H1 (cell line): ENCODE data around the gene NOMO2. TPM values are rescaled to one million over a fixed set of nuclear protein-coding genes. Genes with fewer than 3 reads are reported as not detected.
"Not testable (repeated sequence)": the region's sequence is repeated elsewhere in the genome, so short reads cannot be mapped to it uniquely, and the experiment has no call there.

ENCODE experiments used
- CTCF ChIA-PET: fragments of 300-600 bp; sonication (Branson Sonifier 250); formaldehyde crosslinking; loops from one replicate; lab custom pipeline; 2021; ENCODE audit not compliant: partially characterized antibody; lab: Charles Lee
- POLR2A ChIA-PET: fragments of 300-600 bp; sonication (Branson Sonifier 250); formaldehyde crosslinking; loops from one replicate; lab custom pipeline; 2021; ENCODE audit warnings: inconsistent platforms; ENCODE audit not compliant: partially characterized antibody; lab: Charles Lee
- DNase-seq, 2 experiments: peaks; one replicate each; pipeline versions ENCODE4 v3.0.0 to v3.0.0-alpha.2; 2010 to 2022; ENCODE audit warnings: low spot score in 2 of 2, low read depth in 1 of 2, mixed read lengths in 1 of 2
- FAIRE-seq: peaks from 2 replicates; lab custom pipeline; 2011; peaks lifted over from hg19 to GRCh38; lab: Jason Lieb, UNC
- H2AFZ ChIP-seq: 2 replicates; pipeline ENCODE4 v1.8.1; 2012; ENCODE audit warnings: low read length, inconsistent platforms
- H2AK5ac ChIP-seq: 2 replicates; pipeline ENCODE4 v1.6.1; 2013; ENCODE audit warnings: low read depth, low read length
- H2BK120ac ChIP-seq: replicated peaks from 2 replicates; pipeline ENCODE3; 2013; ENCODE audit warnings: low read depth, low read length, inconsistent platforms
- H2BK12ac ChIP-seq: 2 replicates; pipeline ENCODE4 v1.6.1; 2013; ENCODE audit warnings: low read depth, low read length
- H2BK15ac ChIP-seq: 2 replicates; pipeline ENCODE4 v1.6.1; 2013; ENCODE audit warnings: low read length
- H2BK20ac ChIP-seq: 2 replicates; pipeline ENCODE4 v1.6.1; 2013; ENCODE audit warnings: low read length
- H2BK5ac ChIP-seq: 2 replicates; pipeline ENCODE4 v1.6.1; 2013; ENCODE audit warnings: low read depth, low read length
- H3K14ac ChIP-seq: 2 replicates; pipeline ENCODE4 v1.6.1; 2013; ENCODE audit warnings: inconsistent platforms; ENCODE audit not compliant: insufficient read length
- H3K18ac ChIP-seq: 2 replicates; pipeline ENCODE4 v1.6.1; 2013; ENCODE audit warnings: low read length; ENCODE audit errors: extremely low read depth
- H3K23ac ChIP-seq: 2 replicates; pipeline ENCODE4 v1.6.1; 2013; ENCODE audit warnings: inconsistent platforms; ENCODE audit not compliant: insufficient read length
- H3K23me2 ChIP-seq: 2 replicates; pipeline ENCODE4 v1.6.1; 2013; ENCODE audit warnings: low read depth, low read length
- H3K27ac ChIP-seq: 2 replicates; pipeline ENCODE4 v1.6.1; 2011; ENCODE audit warnings: low read depth, low read length, inconsistent platforms
- H3K27me3 ChIP-seq, 4 experiments: replicated peaks in 1 of 4; 1 replicate in 1 of 4; 2 replicates in 3 of 4; pipeline versions ENCODE4 v1.6.1 to v1.8.1; 2011 to 2013; ENCODE audit warnings: low read length in 3 of 4, mild to moderate bottlenecking in 3 of 4, inconsistent platforms in 2 of 4, mixed read lengths in 2 of 4, moderate library complexity in 1 of 4; ENCODE audit not compliant: control insufficient read depth in 3 of 4, insufficient read depth in 3 of 4; ENCODE audit errors: extremely low read depth in 1 of 4
- H3K36me3 ChIP-seq, 4 experiments: 2 replicates each; pipeline versions ENCODE4 v1.6.1 to v1.8.1; 2011 to 2013; ENCODE audit warnings: mild to moderate bottlenecking in 4 of 4, low read length in 3 of 4, moderate library complexity in 2 of 4, control low read depth in 1 of 4, inconsistent platforms in 1 of 4; ENCODE audit not compliant: insufficient read depth in 4 of 4, control insufficient read depth in 2 of 4
- H3K4ac ChIP-seq: replicated peaks from 2 replicates; pipeline ENCODE3; 2013; ENCODE audit warnings: low read length, low read depth, mixed read lengths, inconsistent platforms; ENCODE audit not compliant: insufficient read length
- H3K4me1 ChIP-seq, 4 experiments: replicated peaks in 1 of 4; 1 replicate in 1 of 4; 2 replicates in 3 of 4; pipeline versions ENCODE4 v1.6.1 to v1.8.1; 2011 to 2013; ENCODE audit warnings: low read length in 3 of 4, inconsistent platforms in 2 of 4, mixed read lengths in 1 of 4; ENCODE audit not compliant: insufficient read depth in 4 of 4, control insufficient read depth in 3 of 4
- H3K4me2 ChIP-seq, 2 experiments: 2 replicates each; pipeline versions ENCODE4 v1.6.1 to v1.8.1; 2011 to 2013; ENCODE audit warnings: low read depth in 2 of 2, low read length in 2 of 2, control low read depth in 1 of 2, inconsistent platforms in 1 of 2, mild to moderate bottlenecking in 1 of 2; ENCODE audit not compliant: insufficient read depth in 1 of 2
- H3K4me3 ChIP-seq, 4 experiments: fragments of 200-600, 300-600 bp in 1 of 4; sonication (generic), shearing (Covaris generic), sonication (Bioruptor Twin) in 1 of 4; 2 replicates each; pipeline versions ENCODE4 v1.5.1 to v1.8.1; 2011 to 2016; ENCODE audit warnings: low read length in 4 of 4, low read depth in 3 of 4, control low read depth in 2 of 4, inconsistent platforms in 2 of 4, mild to moderate bottlenecking in 2 of 4, mixed read lengths in 1 of 4, moderate library complexity in 1 of 4; ENCODE audit not compliant: insufficient read depth in 2 of 4; ENCODE audit errors: extremely low read depth in 1 of 4
- H3K56ac ChIP-seq: replicated peaks from 2 replicates; pipeline ENCODE3; 2013; ENCODE audit warnings: low read depth, mild to moderate bottlenecking, mixed read lengths, low read length, inconsistent platforms; ENCODE audit not compliant: insufficient read length
- H3K79me1 ChIP-seq: 2 replicates; pipeline ENCODE4 v1.6.1; 2013; ENCODE audit warnings: low read depth, low read length, control low read depth
- H3K79me2 ChIP-seq, 2 experiments: 2 replicates each; pipeline versions ENCODE4 v1.6.1 to v1.8.1; 2012 to 2013; ENCODE audit warnings: low read length in 2 of 2, mild to moderate bottlenecking in 2 of 2, inconsistent platforms in 1 of 2; ENCODE audit not compliant: insufficient read depth in 2 of 2, control insufficient read depth in 1 of 2
- H3K9ac ChIP-seq, 4 experiments: replicated peaks in 1 of 4; 1 replicate in 1 of 4; 2 replicates in 3 of 4; pipeline versions ENCODE4 v1.6.1 to v1.8.1; 2011 to 2013; ENCODE audit warnings: low read depth in 3 of 4, low read length in 3 of 4, control low read depth in 2 of 4, mild to moderate bottlenecking in 2 of 4, moderate library complexity in 2 of 4, inconsistent platforms in 1 of 4; ENCODE audit errors: extremely low read depth in 1 of 4
- H3K9me3 ChIP-seq, 2 experiments: 2 replicates each; pipeline versions ENCODE4 v1.6.1 to v1.8.1; 2012 to 2013; ENCODE audit warnings: mild to moderate bottlenecking in 2 of 2, moderate library complexity in 2 of 2, control low read depth in 1 of 2, inconsistent platforms in 1 of 2, low read depth in 1 of 2, low read length in 1 of 2, mixed read lengths in 1 of 2; ENCODE audit not compliant: insufficient read depth in 2 of 2
- H4K20me1 ChIP-seq, 2 experiments: replicated peaks in 1 of 2; 2 replicates each; pipeline versions ENCODE3 to v1.8.1; 2011 to 2013; ENCODE audit warnings: inconsistent platforms in 2 of 2, low read length in 2 of 2, mild to moderate bottlenecking in 1 of 2; ENCODE audit not compliant: insufficient read depth in 2 of 2, control insufficient read depth in 1 of 2
- H4K5ac ChIP-seq: 2 replicates; pipeline ENCODE4 v1.6.1; 2013; ENCODE audit warnings: low read length, low read depth, mixed read lengths, inconsistent platforms; ENCODE audit not compliant: insufficient read length
- H4K8ac ChIP-seq: 2 replicates; pipeline ENCODE4 v1.8.0; 2013; ENCODE audit warnings: mild to moderate bottlenecking, moderate library complexity, low read length, inconsistent platforms; ENCODE audit not compliant: insufficient read depth; ENCODE audit errors: extremely low read depth
- H4K91ac ChIP-seq: replicated peaks from 2 replicates; pipeline ENCODE3; 2013; ENCODE audit warnings: low read length, mixed read lengths, inconsistent platforms; ENCODE audit not compliant: insufficient read length
- WGBS, 2 experiments: shearing (Covaris generic) in 1 of 2; methylation state at CpG; one replicate each; pipeline versions ENCODE4 v1.1.6 to v1.1.7; 2013 to 2015; ENCODE audit warnings: low lambda C conversion rate in 2 of 2, mixed read lengths in 2 of 2, inconsistent platforms in 1 of 2, low coverage in 1 of 2, missing lambda C conversion rate in 1 of 2; ENCODE audit not compliant: insufficient replicate concordance in 2 of 2, insufficient coverage in 1 of 2, insufficient read length in 1 of 2; ENCODE audit errors: extremely low coverage in 1 of 2, missing lambda C conversion rate in 1 of 2; 5-methylcytosine and 5-hydroxymethylcytosine counted together
- polyA plus RNA-seq, 7 experiments: library from polyadenylated mRNA; depleted of rRNA in 3 of 7; stranded (reverse) in 5 of 7; unstranded in 2 of 7; fragments of >200 nt in 5 of 7; fragments of 200-250 nt in 2 of 7; gene quantifications; 1 replicate in 5 of 7; 2 replicates in 1 of 7; 4 replicates in 1 of 7; pipeline versions ENCODE4 v1.2.1 to v1.2.3, GENCODE V29; 2011 to 2013; ENCODE audit warnings: missing spikeins in 2 of 7, mixed read lengths in 2 of 7
- total RNA-seq: library from RNA; stranded (reverse); fragmentation: NEBNext Ultra II Directional; extraction: Animal tissue kit (Norgen Biotek cat#: 25700); gene quantifications from 2 replicates; pipeline ENCODE4 v1.2.1, GENCODE V29; 2021

The NOMO2 gene
- total and polyA plus RNA-seq, 2 of the 8 experiments (the other 6 are each of a cell fraction or from before 2014, with no cell fraction given): 116 to 137 TPM

DNA sequence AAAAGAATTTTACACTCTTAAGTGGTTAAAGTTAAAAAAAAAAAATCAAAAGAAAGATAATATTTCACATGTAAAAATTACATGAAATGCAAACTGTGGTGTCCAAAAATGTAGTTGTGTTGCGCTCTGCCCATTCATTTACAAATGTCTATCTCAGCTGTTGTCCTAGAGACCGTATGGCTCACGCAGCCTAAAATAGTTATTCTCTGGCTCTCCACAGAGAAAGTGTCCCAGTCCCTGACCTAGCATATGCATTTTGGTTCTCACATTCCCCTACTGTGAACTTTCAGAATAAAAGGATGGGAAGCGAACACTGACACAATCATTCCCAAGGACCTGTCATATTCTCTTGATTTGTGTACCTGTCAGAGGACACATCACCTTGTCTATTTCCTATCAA lies 27.6 kb downstream of the NOMO2 start:
- H3K36me3 ChIP-seq, H3K4ac ChIP-seq, H3K23ac ChIP-seq, H3K79me1 ChIP-seq, H3K9ac ChIP-seq, H3K4me2 ChIP-seq, H3K27ac ChIP-seq, H3K56ac ChIP-seq, CTCF ChIA-PET, H3K4me1 ChIP-seq, H2BK20ac ChIP-seq, H2BK120ac ChIP-seq, H2BK5ac ChIP-seq, POLR2A ChIA-PET, H4K20me1 ChIP-seq, H3K23me2 ChIP-seq, H4K91ac ChIP-seq, H2BK15ac ChIP-seq, FAIRE-seq, DNase-seq, H3K27me3 ChIP-seq, H2BK12ac ChIP-seq, H3K18ac ChIP-seq, H2AK5ac ChIP-seq, H2AFZ ChIP-seq, H3K9me3 ChIP-seq, H4K5ac ChIP-seq, H3K4me3 ChIP-seq, H3K79me2 ChIP-seq, H3K14ac ChIP-seq, H4K8ac ChIP-seq: not testable (repeated sequence)
- 100% methylated on average over 1 of the region's 4 CpGs; no CpG with 5 or more reads in 1 of the 2 experiments for WGBS, 2 experiments

DNA sequence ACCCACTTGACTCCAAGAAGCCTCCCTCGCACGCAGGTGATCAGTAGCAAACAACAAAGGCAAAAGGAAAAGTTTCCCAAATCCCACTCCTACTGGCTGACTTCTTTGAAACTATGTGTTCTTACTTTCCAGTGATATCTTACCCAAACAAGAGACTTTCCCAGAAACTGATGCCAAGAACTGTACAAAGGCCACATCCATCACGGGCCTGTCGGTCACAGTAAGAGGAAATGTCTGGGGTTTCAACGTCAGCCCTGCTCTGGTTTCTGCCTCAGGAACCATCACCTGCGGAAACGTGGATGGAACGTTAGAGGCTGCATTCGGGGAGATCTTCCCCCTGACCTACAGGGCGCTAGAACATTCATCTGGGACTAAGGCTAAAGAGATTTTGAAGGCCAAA lies 30.6 kb downstream of the NOMO2 start:
- POLR2A ChIA-PET, H2BK12ac ChIP-seq, DNase-seq, FAIRE-seq, H3K9ac ChIP-seq, H2BK5ac ChIP-seq, H4K20me1 ChIP-seq, H3K14ac ChIP-seq, H3K23ac ChIP-seq, H3K36me3 ChIP-seq, H3K9me3 ChIP-seq, H3K79me2 ChIP-seq, H3K79me1 ChIP-seq, H3K56ac ChIP-seq, H4K5ac ChIP-seq, H3K27ac ChIP-seq, H4K91ac ChIP-seq, H3K27me3 ChIP-seq, H2BK20ac ChIP-seq, H2AK5ac ChIP-seq, H4K8ac ChIP-seq, H2BK15ac ChIP-seq, H2BK120ac ChIP-seq, H3K4me2 ChIP-seq, CTCF ChIA-PET, H3K18ac ChIP-seq, H3K23me2 ChIP-seq, H3K4ac ChIP-seq, H3K4me1 ChIP-seq, H2AFZ ChIP-seq, H3K4me3 ChIP-seq: not testable (repeated sequence)
- WGBS, 2 experiments: 83% methylated on average over 2 of the region's 10 CpGs; no CpG with 5 or more reads in 1 of the 2 experiments
